Testis (tissue), 2 donors: Measurements from ENCODE around the gene HDAC9.

ENCODE experiments used
- POLR2A ChIP-seq: fragments of 450-650 bp; IDR thresholded peaks from one replicate; pipeline ENCODE4 v1.6.1; 2017; ENCODE audit warnings: antibody characterized with exemption, mild to moderate bottlenecking, moderate library complexity
- TF ChIP-seq, protein P1 (sequence below), 3 experiments: fragments of 450-650 bp in 2 of 3; fragments of 200-600 bp in 1 of 3; sonication (generic) in 1 of 3; IDR thresholded peaks; one replicate each; pipeline ENCODE4 v1.5.1; 2016 to 2019; ENCODE audit warnings: antibody characterized with exemption in 3 of 3, mild to moderate bottlenecking in 2 of 3, moderate library complexity in 1 of 3

DNA sequence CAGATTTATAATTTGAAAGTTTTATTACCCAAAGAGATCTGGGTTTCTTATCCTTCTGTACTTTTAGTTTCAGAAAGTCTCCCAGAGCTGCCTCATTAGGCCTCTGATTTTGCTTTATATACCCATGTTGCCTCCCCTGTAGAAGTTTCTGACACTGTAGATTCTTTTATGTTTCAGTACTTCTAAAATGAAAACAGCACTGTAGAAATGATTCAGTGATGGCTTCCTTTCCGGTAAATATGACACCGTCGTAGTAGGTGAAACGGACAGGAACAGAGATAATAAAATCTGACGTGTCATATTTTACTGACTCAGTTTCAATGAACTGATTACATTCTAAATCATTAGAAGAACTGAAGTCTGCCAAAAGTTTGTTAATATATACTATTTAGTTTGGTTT, 349.2 kb downstream of the HDAC9 start:
- TF ChIP-seq, protein P1, sequence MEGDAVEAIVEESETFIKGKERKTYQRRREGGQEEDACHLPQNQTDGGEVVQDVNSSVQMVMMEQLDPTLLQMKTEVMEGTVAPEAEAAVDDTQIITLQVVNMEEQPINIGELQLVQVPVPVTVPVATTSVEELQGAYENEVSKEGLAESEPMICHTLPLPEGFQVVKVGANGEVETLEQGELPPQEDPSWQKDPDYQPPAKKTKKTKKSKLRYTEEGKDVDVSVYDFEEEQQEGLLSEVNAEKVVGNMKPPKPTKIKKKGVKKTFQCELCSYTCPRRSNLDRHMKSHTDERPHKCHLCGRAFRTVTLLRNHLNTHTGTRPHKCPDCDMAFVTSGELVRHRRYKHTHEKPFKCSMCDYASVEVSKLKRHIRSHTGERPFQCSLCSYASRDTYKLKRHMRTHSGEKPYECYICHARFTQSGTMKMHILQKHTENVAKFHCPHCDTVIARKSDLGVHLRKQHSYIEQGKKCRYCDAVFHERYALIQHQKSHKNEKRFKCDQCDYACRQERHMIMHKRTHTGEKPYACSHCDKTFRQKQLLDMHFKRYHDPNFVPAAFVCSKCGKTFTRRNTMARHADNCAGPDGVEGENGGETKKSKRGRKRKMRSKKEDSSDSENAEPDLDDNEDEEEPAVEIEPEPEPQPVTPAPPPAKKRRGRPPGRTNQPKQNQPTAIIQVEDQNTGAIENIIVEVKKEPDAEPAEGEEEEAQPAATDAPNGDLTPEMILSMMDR (IDR thresholded peaks at IDR 0.05), result no peak
- TF ChIP-seq POLR2A, result no peak
